PC-3 (cell line): ENCODE data around the gene SLC35A2. TPM values are rescaled to one million over a fixed set of nuclear protein-coding genes. Genes with fewer than 3 reads are reported as not detected.

Source experiments
- ATAC-seq: fragments of 200-7000 bp; cut with Tn5 transposase; 2 replicates; pipeline ENCODE4 v1.9.1; 2020; ENCODE audit warnings: mild to moderate bottlenecking, moderate library complexity
- BruUV-seq: library from RNA; stranded (reverse); fragments of 400-500 nt; replicated peaks from 2 replicates; lab custom pipeline; 2021; lab: Mats Ljungman, UMichigan
- CTCF ChIA-PET: fragments of 300-600 bp; sonication (Branson Sonifier 250); formaldehyde crosslinking; loops from one replicate; lab custom pipeline; 2022; ENCODE audit warnings: antibody characterized with exemption; lab: Charles Lee
- POLR2A ChIA-PET: fragments of 300-600 bp; sonication (Branson Sonifier 250); formaldehyde crosslinking; loops from one replicate; lab custom pipeline; 2022; ENCODE audit warnings: antibody characterized with exemption; ENCODE audit not compliant: unreplicated experiment; lab: Charles Lee
- DNase-seq: peaks from one replicate; pipeline ENCODE4 v3.0.0-alpha.2; 2015
- H2AFZ ChIP-seq: fragments of 300-600 bp; sonication (generic); 2 replicates; pipeline ENCODE4 v1.6.0; 2016; ENCODE audit warnings: antibody characterized with exemption, low read length
- H3F3A ChIP-seq: fragments of 300-600 bp; sonication (generic); one replicate; pipeline ENCODE4 v1.6.0; 2017; ENCODE audit warnings: antibody characterized with exemption, low read length, control low read depth, mild to moderate bottlenecking; ENCODE audit not compliant: unreplicated experiment
- H3K27ac ChIP-seq: fragments of 300-600 bp; sonication (generic); 2 replicates; pipeline ENCODE4 v1.5.1; 2016; ENCODE audit warnings: mild to moderate bottlenecking, low read length
- H3K27me3 ChIP-seq: fragments of 300-600 bp; sonication (generic); 2 replicates; pipeline ENCODE4 v1.6.1; 2016; ENCODE audit warnings: low read length, mixed read lengths
- H3K36me3 ChIP-seq: fragments of 300-600 bp; sonication (generic); 2 replicates; pipeline ENCODE4 v1.6.1; 2016; ENCODE audit warnings: low read depth, mixed run types, low read length, mixed read lengths
- H3K4me1 ChIP-seq: fragments of 300-600 bp; sonication (generic); 2 replicates; pipeline ENCODE4 v1.5.1; 2016; ENCODE audit warnings: low read length; ENCODE audit not compliant: insufficient read depth
- H3K4me2 ChIP-seq: fragments of 300-600 bp; sonication (generic); 2 replicates; pipeline ENCODE4 v1.6.0; 2016; ENCODE audit warnings: low read length
- H3K4me3 ChIP-seq: fragments of 300-600 bp; sonication (generic); 2 replicates; pipeline ENCODE4 v1.5.1; 2016; ENCODE audit warnings: mild to moderate bottlenecking, low read length, mixed read lengths
- H3K79me2 ChIP-seq: fragments of 300-600 bp; sonication (generic); 2 replicates; pipeline ENCODE4 v1.6.1; 2017; ENCODE audit warnings: low read length, mixed read lengths
- H3K9ac ChIP-seq: fragments of 300-600 bp; sonication (generic); 2 replicates; pipeline ENCODE4 v1.6.0; 2016; ENCODE audit warnings: mild to moderate bottlenecking, low read length
- H3K9me2 ChIP-seq: fragments of 300-600 bp; sonication (generic); replicated peaks from 2 replicates; pipeline ENCODE4 v1.6.1; 2016; ENCODE audit warnings: mixed run types, low read length, mixed read lengths
- H3K9me3 ChIP-seq: fragments of 300-600 bp; sonication (generic); 2 replicates; pipeline ENCODE4 v1.6.1; 2016; ENCODE audit warnings: low read length, mixed read lengths
- H4K20me1 ChIP-seq: fragments of 300-600 bp; sonication (generic); 2 replicates; pipeline ENCODE4 v1.6.1; 2016; ENCODE audit warnings: low read length, mixed read lengths
- EZH2 ChIP-seq: fragments of 300-600 bp; sonication (generic); IDR thresholded peaks from one replicate; pipeline ENCODE4 v1.6.1; 2017; ENCODE audit warnings: antibody characterized with exemption, mild to moderate bottlenecking, low read length; ENCODE audit not compliant: unreplicated experiment
- EZH2phosphoT487 ChIP-seq: fragments of 300-600 bp; sonication (generic); IDR thresholded peaks from 2 replicates; pipeline ENCODE4 v1.6.1; 2018; ENCODE audit warnings: mild to moderate bottlenecking, antibody characterized with exemption, low read length, borderline replicate concordance
- intact Hi-C: fragments of 100-400 bp; cut with micrococcal nuclease; formaldehyde crosslinking; loops from 2 replicates; pipeline ENCODE4 v1.9.0; 2023
- total RNA-seq: library from RNA; depleted of rRNA; stranded (reverse); fragments of >200 nt; gene quantifications from 2 replicates; pipeline ENCODE4 v1.2.3, GENCODE V29; 2014
- TF ChIP-seq, protein P1 (sequence below): fragments of 300-600 bp; sonication (generic); conservative IDR thresholded peaks from 2 replicates; pipeline ENCODE4 v1.5.1; 2017; ENCODE audit warnings: antibody characterized with exemption, low read depth, mild to moderate bottlenecking, low read length

SLC35A2 gene
- total RNA-seq, 1 experiment from 2014 or later: 46.8 TPM

DNA sequence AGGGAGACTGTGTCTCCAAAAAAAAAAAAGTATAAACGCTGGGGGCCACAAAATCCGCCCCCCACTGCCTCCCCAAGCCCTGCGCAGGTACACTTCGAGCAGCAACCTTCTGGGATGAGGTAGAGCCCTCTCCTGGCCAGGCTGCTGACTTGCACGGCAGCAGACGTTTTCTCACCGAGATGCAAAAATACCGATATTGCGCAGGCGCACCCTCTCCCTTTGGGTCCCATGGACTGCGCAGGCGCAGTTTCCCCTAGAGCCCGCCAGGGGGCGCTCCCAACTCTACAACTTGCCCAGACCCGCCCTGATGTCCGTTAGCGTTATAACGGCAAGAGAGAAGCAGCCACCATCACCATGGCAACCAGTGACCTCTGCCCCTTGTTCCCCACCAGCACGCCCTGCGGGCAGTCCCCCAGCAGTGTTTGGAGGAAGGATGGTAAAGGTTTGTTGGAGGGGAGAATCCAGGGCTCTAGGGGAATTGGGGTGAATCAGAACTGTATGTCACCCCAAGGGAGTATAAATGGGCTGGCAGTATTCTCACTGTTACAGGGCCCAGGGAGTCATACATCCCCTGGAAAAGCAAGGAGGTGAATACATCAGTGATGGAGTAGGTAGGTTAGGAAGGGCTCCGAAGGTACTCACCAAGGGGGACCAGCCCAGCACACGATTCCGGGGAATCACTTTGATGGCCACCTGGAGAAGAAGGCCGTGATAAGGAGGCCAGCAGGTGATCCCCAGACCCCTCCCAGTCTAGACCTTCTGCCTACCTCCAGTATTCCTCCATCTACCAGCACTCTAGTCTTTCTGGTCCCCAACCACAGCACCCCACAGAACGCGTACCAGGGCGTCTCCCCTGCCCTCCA is 5.9 kb upstream of the SLC35A2 start:
- Histone ChIP-seq H3K9me3 (no peaks in the 10 kb centered on the region), H2AFZ (no peak overlapping the region), H3K9me2 (no peaks in the 10 kb centered on the region), H3K4me3 (peak overlapping the region; percentile 90), H3K27ac (no peak overlapping the region), H3F3A (no peaks in the 10 kb centered on the region), H4K20me1 (no peaks in the 10 kb centered on the region), H3K9ac (no peak overlapping the region), H3K4me1 (peaks cover 19% of the 10 kb centered on the region), H3K27me3 (no peaks in the 10 kb centered on the region), H3K4me2 (peak overlapping the region; percentile 98), H3K79me2 (peaks cover 29% of the 10 kb centered on the region), H3K36me3 (peaks cover 11% of the 10 kb centered on the region; the same call in 1 of the 2 replicates)
- intact Hi-C loops: loop anchor here (1.0 to 5.0 kb wide), 3 partner anchors 40 to 155 kb away; partner anchors contain the start of genes GLOD5, OTUD5 and TFE3
- ATAC-seq: peak; percentile 36
- ChIA-PET CTCF (no interaction called here), POLR2A (no interaction called here)
- DNase-seq: peak; percentile 93
- TF ChIP-seq, protein P1, sequence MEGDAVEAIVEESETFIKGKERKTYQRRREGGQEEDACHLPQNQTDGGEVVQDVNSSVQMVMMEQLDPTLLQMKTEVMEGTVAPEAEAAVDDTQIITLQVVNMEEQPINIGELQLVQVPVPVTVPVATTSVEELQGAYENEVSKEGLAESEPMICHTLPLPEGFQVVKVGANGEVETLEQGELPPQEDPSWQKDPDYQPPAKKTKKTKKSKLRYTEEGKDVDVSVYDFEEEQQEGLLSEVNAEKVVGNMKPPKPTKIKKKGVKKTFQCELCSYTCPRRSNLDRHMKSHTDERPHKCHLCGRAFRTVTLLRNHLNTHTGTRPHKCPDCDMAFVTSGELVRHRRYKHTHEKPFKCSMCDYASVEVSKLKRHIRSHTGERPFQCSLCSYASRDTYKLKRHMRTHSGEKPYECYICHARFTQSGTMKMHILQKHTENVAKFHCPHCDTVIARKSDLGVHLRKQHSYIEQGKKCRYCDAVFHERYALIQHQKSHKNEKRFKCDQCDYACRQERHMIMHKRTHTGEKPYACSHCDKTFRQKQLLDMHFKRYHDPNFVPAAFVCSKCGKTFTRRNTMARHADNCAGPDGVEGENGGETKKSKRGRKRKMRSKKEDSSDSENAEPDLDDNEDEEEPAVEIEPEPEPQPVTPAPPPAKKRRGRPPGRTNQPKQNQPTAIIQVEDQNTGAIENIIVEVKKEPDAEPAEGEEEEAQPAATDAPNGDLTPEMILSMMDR: peak; percentile 91
- no peak for TF ChIP-seq EZH2phosphoT487
- no TSS peak for BruUV-seq

DNA sequence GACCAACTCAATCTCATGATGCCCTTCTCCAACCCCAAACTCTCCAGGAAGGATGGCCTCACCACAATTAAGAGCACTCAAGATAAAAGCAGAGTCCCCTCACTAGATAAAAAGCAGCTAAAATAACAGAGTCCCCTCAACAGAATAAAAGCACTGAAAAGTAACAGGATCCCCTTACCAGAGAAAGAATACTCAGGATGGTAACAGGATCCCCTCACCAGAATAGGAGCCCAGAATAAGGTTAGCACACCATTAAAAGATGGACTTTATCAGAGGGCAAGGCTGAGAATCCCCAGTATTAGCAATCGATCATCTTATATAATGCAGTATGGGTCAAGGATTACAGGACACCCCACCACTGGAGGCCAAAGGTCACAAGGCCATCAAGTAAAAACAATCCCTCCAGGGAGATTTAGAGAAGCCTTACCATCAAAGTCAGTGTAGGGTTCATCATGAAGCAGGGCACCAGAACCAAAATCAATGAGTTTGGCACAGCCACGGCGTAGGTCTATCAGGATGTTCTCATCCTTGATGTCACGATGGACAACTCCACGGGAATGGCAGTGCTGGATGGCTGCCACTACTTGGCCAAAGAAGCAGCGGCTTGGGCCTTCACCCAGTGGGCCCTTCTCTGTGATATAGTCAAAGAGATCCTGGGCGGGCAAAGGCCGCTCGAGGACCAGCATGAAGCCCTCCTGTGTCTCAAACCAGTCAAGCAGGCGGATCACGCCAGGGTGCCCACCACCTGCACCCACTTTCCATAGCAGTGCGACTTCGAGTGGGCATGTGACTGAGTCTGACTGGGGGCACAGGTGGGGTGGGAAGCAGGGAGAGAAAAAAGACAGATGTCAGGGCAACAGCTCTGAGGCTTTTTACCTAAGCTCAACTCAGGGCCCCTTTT is 3.4 kb upstream of the SLC35A2 start:
- ChIA-PET CTCF (no interaction called here), POLR2A (no interaction called here)
- Histone ChIP-seq H3K4me1 (peaks cover 26% of the 10 kb centered on the region), H4K20me1 (no peaks in the 10 kb centered on the region), H3K9me3 (no peaks in the 10 kb centered on the region), H3K4me2 (no peak overlapping the region), H3F3A (no peaks in the 10 kb centered on the region), H3K9ac (no peak overlapping the region), H3K4me3 (no peak overlapping the region), H3K79me2 (peaks cover 45% of the 10 kb centered on the region), H3K27ac (no peak overlapping the region), H3K36me3 (peaks cover 11% of the 10 kb centered on the region; the same call in 1 of the 2 replicates), H2AFZ (no peak overlapping the region), H3K9me2 (no peaks in the 10 kb centered on the region), H3K27me3 (no peaks in the 10 kb centered on the region)
- TF ChIP-seq EZH2 (no peak), EZH2phosphoT487 (no peak)
- TF ChIP-seq, protein P1: no peak
- intact Hi-C loops: loop anchor here (5.0 kb wide), 3 partner anchors 42 to 153 kb away; partner anchors contain the start of genes GLOD5, HDAC6 and OTUD5
- ATAC-seq: no peak
- no TSS peak for BruUV-seq
- DNase-seq: no peak
